Fibroblast of upper back skin (primary cell): ENCODE data around the gene TAX1BP1.
"Not testable (repeated sequence)": the region's sequence is repeated elsewhere in the genome, so short reads cannot be mapped to it uniquely, and the experiment has no call there.

Experiments used
- DNase-seq: peaks from one replicate; pipeline ENCODE4 v3.0.0-alpha.2; 2013

Gene TAX1BP1

DNA sequence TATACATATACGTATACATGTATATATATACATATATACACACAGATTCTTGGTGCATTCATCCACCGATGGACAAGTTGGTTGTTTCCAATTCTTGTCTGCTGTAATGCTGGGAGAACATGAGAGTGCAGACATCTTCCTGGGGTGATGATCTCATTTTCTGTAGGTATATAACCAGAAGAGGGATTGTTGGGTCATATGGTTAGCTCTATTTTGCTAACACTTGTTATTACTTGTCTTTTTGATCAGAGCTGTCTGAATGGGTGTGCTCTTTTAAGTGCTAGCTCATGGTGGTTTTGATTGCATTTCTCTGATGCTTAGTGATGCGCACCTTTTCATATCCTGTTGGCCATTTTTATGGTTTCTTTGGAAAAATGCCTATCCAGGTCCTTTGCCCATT, 106.4 kb downstream of the TAX1BP1 start:
- no peak for DNase-seq

DNA sequence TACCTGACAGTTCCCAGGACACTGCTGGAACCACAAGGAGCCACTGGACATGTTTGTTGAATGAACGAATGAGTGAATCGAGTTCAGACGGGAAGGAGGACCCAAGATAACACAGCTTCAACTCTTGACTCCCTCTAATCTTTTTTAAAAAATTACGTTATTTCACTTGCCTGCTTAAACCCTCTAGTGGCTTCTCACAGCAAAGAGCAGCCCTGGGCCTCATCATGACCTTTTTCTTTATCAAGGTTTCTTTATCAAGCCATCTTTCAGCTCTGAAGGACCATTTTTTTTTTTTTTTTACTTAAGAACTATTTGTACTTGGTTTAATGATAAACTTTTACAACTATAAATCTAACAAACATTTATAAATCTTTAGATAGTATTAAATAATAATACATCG, 110.6 kb downstream of the TAX1BP1 start:
- no peak for DNase-seq

DNA sequence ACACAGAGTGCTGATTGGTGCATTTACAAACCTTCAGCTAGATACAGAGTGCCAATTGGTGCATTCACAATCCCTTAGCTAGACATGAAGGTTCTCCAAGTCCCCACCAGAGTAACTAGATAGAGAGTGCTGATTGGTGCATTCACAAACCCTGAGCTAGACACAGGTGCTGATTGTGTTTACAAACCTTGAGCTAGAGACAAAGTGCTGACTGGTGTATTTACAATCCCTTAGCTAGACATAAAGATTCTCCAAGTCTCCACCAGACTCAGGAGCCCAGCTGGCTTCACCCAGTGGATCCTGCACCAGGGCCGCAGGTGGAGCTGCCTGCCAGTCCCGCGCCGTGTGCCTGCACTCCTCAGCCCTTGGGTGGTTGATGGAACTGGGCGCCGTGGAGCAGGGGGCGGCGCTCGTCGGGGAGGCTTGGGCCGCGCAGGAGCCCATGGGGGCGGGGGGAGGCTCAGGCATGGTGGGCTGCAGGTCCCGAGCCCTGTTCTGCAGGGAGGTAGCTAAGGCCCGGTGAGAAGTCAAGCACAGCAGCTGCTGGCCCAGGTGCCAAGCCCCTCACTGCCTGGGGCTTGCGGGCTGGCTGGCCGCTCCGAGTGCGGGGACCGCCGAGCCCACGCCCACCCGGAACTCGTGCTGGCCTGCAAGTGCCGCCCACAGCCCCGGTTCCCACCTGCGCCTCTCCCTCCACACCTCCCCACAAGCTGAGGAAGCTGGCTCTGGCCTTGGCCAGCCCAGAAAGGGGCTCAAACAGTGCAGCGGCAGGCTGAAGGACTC, 116.9 kb downstream of the TAX1BP1 start:
- DNase-seq: not testable (repeated sequence)

DNA sequence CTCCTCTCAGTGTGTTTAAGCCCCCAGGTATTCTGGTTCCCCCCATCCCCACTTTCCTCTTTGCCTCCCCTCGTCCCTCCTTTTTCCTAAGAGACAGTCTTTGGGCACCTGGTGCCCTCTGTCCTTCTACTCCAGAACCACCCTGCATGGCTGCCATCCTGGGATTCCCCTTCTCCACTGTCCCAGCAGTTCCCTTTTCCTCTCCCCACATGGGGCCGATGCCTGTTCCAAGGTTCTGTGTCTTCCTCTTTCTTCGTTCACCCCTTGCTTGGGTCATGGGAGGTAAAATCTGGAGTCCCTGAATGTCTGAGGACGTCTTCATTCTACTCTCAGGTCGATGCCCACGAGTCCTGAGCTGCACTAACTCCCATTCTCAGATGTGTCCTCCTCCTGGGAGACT, 120.8 kb downstream of the TAX1BP1 start:
- DNase-seq: no peak

DNA sequence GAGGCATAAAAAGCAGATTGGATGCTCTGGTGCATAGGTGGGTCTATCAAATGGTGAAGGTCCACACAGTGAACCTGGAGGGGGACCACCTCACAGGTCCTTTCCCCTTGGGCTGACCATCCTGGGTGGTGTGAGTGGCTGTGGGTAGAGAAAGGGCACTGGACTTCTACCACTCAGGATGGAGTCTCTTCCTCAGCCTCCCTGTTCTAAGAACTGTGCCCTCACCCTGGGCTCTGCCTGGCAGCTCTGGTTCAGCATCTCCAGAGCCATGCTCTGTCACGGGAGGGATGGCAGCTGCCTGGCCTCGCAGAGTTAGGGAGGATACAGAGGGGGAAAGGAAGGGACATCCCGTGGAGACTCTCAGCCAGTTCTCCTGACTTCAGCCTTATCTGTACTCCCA, 121.8 kb downstream of the TAX1BP1 start:
- no peak for DNase-seq

DNA sequence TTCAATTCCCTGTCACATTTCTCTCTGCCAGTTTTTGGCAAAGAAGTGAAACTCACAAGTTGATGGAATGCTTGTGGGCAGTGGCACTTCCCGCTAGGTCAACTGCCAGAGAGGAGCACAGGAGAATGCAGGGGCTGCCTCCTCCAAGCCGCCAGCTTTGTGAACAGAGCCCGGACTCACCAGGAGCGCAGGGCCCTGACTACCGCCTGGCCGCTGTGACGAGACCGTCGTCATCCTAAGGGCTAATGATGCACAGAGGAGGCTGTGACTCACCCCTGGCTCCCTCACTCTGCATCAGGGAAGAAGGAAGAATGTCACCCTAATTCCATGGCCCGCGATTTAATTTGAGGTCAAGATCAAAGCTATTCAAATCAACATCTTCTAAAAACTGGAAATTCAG, 123.9 kb downstream of the TAX1BP1 start:
- DNase-seq: peak; percentile 12

DNA sequence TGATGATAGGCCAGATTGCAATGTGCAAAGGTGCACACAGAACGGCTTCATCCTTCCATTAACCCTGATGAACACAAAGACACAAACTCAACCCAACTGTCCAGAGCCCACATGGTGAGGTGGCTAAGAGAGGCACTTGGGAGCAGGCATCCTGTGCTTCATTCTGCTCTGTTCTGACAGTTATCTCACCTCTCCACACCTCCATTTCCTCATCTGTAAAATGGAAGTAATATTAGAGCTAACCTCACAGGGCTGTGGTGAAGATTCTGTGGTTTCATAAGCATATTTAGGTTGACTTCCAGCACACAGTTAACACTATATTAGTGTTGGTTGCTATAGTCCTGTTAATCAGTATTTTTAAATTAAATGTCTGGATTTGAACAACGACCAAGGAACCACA, 126.3 kb downstream of the TAX1BP1 start:
- no peak for DNase-seq

DNA sequence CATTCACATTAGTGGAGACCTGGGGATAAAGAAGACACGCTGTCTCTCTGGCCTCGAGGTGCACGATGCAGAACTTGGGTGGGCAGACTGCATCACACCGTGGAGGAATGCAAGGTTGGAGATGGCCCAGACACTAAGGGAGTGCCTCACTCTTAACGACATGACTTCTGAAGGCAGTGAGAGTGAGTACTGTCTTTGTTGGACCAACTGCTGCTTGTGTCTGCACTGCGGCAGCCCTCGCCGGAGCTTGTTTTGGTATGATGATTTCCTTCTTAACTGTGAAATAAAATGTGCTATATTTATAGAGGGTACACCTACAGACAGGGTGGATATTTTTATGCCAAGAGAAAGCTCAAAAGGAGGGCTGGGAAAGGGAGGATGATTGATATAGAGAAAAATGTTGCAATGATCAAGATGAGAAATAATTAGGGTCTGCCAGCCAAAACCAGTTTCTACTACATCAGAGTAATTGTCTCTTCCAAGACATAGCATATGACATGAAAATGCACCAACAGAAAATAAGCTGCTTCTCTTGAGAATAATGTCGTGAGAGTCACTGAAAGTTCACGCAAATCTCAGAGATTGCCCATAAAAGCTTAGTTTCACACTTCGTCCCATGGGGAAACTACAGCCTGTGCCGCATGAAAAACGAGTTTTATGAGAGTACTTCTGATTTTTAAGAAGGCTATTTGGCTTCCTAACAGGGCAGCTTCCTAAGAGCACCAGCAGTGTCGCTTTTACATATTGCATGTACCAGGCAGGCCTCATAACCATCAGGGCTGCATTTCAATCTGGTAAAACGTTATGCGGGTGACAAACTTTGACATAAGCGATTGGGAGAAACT, 127.1 kb downstream of the TAX1BP1 start:
- no peak for DNase-seq

DNA sequence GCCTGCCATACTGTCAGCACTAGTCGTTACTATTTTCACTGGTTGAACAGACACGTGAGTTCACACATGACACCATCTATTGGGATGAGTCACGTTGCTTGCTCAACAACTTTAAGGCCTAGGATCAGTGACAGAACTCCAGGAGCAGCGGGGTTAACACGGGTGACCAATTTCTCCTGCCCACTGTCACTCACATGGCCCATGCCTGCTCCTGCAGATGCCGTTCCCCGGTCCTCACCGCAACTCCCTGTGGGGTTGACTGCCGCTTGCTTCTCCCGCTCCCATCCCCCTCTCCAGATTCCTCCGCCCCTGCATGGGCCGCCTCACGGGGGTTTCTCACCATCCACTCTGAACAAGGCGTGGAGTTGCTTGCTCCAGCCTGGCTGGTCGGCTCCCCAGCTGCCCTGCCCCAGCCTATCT, 128.2 kb downstream of the TAX1BP1 start:
- peak; percentile 16 for DNase-seq

DNA sequence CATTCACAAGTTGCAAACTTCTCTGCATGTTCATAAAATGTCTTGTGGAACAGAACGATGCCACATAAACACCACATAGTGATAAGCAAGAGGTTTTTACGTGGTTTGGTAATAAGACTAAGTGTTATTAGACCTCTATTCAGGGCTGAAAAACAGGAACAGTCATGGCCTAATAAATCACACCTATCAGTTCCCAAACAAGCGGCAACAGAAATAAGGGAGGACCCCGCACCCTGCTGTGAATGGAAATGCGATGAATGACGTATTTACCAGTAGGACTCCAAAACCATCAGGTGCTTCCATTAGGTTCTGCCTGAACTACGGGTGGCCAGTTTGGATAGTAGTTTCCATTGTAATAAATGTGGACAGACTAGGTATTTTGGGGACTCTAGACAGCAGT, 129.1 kb downstream of the TAX1BP1 start:
- DNase-seq: no peak

DNA sequence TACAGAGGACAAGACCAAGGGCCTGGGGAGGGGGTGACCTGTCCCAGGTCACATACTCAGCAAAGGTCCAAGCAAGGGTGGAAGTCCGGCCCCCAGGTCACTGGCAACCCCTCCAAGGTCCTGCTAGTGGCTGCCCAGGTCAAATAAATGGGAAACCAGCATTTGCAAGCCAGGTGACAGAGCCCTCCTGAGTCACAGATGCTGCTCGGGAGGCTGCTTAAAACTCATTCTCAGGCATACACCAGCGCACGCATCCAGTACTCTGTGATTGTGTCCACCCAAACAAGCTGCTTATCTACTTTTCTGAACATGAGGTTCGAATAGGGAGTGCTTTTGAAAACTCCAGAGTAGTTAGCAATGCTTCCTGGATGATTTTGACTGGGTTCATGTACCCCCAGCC, 130.6 kb downstream of the TAX1BP1 start:
- no peak for DNase-seq

DNA sequence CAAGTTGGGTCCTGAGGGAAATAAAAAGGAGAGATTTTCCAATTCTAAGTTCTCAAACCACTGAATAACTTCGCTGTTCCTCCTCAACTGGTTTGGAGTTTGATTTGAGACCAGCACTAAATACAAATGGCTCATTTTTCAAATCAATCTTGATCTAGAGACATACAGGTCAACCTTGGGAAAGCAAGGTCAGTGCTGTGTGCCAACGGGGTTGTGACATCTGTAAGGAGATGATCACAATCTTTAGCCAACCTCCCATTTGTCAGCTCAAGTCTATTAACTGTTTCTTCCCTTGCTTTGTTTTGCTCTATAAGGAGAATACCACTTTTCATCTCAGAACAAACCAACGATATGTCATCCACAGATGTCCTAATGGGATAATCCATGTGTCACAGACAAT, 131.1 kb downstream of the TAX1BP1 start:
- DNase-seq: no peak

DNA sequence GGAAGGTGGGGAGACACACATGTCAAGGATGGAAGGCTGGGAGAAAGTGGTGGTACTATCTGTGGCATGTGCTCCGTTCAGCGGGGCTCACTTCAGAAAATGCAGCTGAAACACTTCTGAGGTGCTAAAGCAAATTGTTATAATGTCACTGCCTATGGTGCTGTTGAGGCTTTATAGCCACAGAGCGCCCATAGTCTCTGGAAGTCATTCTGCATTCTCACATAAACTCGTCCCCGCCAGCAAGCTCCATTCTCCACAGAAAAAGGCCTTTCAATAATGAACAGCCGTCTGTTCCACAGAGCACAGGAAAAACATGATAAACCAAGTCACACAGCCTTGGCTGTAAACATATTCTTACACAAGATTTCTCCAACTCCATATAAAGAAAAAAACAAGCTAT, 131.9 kb downstream of the TAX1BP1 start:
- no peak for DNase-seq

DNA sequence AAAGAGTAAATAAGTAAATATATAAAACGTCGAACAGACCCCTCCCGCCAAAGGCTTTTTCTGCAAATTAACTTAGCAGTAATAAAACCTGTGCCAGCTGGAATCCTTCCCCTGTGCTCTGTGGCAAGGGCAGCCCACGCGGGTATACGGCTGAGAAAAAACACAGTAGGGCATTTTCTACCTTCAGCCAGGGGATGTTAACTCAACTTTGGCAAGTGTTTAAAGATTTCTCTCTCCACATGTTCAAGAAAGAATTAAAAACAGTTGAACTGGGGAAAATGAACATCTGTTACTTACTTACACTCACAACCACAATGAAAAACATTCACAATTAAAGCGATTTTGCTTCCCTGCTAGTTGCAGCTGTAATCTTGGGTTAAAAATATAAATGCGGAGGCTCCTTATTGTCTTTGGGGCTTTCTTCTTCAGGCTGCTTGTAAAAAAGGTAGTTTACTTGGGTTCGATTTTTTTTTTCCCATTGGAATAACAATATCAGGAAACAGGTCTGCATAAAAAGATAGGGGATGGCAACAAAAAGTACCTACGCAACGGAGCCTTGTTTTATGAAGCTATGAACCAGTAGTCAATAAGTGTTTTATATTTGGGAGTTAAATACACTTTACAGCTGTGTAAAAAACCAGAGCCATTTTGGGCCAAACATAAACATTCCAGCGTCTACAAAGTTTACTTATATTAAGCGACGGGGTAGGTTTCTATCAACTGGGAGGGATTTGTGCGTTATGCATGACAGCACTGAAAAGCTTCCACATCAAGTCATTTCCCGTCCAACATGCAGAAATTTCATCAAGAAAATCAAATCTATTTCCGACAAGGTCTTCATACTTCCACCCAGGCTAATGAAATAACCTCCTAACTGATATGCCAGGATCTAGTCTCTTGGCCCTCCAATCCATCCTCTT, 132.7 kb downstream of the TAX1BP1 start:
- DNase-seq: peak; percentile 7

DNA sequence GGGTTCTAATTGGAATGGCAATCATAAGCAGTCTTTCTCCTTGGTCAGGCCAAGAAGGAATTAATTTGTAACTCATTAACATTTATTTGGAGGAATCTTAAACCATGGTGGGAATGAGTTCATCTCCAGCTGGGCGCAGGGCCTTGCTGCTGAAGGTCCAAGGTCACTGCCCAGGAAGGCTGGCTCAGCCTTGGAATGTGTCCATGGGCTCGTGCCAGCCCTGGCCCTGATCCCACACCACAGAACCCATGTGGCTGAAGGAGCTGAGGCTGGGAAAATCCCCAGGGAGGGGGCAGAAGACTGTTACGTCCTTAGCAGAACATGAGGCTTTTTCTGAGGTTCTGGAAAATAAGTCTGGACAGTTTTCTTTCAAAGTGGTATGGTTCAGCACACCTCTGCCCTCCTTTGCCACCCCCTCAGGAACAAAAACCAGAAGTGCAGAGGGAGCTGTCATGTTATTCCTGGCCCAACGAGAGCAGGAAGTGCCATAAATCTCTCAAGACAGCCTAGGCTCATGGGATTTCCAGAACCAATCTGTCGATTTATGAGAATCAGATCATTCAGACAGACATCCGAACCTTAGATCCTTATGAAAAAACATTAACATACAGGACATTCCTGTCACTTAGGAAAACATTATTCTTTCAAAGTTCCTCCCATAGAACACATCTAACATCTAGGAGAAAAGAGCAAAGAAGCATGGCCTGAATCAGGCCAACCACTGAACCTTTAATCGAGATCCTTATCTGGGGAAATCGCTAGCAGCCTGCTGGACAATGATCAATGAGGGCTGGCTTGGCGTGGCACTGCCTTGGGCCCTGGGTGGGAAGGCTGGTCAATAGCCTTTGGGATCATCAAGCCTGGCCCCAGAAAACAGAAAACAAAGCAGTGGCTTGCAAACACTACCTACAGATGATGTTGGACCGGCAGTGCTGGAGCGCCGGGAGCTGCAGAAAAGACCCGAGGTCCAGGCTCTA, 134.3 kb downstream of the TAX1BP1 start:
- peak; percentile 10 for DNase-seq

DNA sequence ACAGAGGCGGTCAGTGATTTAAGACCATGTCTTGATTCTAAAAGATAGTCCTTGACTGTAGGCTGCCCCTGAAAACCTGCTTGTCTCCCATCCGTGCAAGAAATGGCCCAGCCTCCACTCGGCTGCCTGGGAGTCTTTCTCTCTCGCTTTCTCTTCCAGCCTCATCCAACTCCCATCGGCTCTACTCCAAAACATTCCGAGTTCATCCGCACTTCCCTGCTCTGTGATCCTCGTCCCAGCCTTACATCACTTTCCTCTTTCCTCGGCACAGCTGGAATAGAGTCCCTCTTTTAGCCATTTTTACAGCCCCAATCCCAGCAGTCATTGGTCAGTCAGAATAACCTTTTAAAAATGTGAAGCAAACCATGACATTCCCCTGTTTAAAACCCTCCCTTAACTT, 135.1 kb downstream of the TAX1BP1 start:
- no peak for DNase-seq

DNA sequence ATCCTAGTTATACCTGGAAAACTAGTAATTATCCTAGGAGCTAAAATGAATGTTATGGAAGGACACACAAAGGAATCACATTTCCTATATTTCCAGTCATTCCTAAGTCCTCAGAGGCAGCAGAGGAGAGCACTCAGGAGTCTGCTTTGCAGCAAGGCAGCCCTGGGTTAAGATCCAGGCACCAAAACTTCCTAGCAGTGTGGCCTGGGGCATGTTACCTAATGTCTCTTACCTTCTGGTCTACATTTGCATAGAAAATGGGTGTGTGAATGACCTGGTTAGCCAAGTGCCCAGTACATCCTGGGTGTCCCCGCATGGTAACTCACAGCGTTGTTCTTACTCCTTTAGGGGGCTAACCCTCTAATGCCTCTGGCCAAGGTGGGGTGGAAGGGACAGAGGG, 135.9 kb downstream of the TAX1BP1 start:
- DNase-seq: no peak

DNA sequence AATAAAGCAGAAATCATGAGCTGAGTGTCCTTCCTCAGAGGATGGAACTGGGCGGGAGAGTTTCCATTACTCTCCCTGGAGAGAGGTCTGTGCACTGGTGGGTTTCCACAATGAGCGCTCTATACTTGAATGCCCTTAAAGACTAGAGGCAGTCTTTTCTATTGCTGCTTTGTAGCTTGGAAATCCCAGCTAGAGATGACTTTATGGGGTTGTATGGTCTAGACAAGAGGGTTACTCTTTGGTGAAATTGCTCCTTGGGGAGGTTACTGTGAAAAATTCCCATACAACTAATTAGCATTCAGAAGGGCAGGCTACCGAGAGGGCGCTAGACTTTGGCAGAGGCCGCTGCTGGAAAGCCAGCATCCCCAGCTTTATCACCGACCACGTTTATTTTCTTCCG, 136.8 kb downstream of the TAX1BP1 start:
- no peak for DNase-seq
